AG04450 (cell line): ENCODE results near the gene ATP6V0E2. TPM values are rescaled to one million over a fixed set of nuclear protein-coding genes. Genes with fewer than 3 reads are reported as not detected.

ENCODE experiments used
- CTCF ChIA-PET: fragments of 300-600, 350-600 bp; formaldehyde crosslinking; extraction: SDS; loops from one replicate; lab custom pipeline; 2022; ENCODE audit warnings: antibody characterized with exemption, inconsistent platforms; lab: Charles Lee
- POLR2A ChIA-PET: fragments of 350-600 bp; formaldehyde crosslinking; extraction: SDS; loops from one replicate; lab custom pipeline; 2021; ENCODE audit warnings: antibody characterized with exemption, inconsistent platforms; lab: Yijun Ruan, JAX
- DNase-seq: peaks from one replicate; pipeline ENCODE4 v3.0.0-alpha.2; 2011; ENCODE audit warnings: low read depth, low spot score
- H3K27ac ChIP-seq: one replicate; pipeline ENCODE4 v1.5.1; 2012; ENCODE audit warnings: low read depth, low read length, control low read depth
- H3K27me3 ChIP-seq: one replicate; pipeline ENCODE4 v1.6.0; 2012; ENCODE audit warnings: low read length; ENCODE audit not compliant: control insufficient read depth, insufficient read depth
- H3K4me3 ChIP-seq: 2 replicates; pipeline ENCODE4 v1.5.1; 2011; ENCODE audit warnings: mild to moderate bottlenecking, low read depth, low read length, control low read depth
- H3K9me3 ChIP-seq: 2 replicates; pipeline ENCODE4 v1.5.1; 2012; ENCODE audit warnings: low read length; ENCODE audit not compliant: control insufficient read depth, insufficient read depth
- polyA plus RNA-seq: library from polyadenylated mRNA; depleted of rRNA; stranded (reverse); fragments of >200 nt; gene quantifications from 2 replicates; pipeline ENCODE4 v1.2.3, GENCODE V29; 2011
- TF ChIP-seq, protein P1 (sequence below): IDR thresholded peaks from 2 replicates; pipeline ENCODE4 v1.5.1; 2011; ENCODE audit warnings: low read depth, low read length, control low read depth, inconsistent platforms

Gene ATP6V0E2
- polyA plus RNA-seq, 1 experiment = 13.4 TPM

DNA sequence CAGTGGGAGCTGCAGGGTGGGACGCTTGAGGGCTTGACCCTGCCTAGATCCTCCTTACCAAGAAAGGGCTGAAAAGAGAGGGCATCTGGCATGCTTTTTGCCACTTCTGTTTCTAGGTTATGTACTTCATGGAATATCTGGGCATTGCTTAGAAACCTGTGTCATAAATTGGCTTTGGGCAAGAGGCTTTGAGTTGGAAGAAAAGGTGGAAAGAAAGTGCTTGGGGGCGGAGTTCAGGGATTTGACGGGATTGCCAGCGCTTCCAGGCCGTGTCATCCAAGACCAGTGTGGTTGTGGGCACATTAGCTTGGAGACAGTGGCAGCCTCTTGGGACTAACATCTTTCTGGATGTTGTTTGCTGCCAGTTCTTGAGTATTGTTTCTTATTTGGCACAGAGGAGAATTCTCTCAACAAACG lies 34.8 kb upstream of the ATP6V0E2 start:
- TF ChIP-seq, protein P1, sequence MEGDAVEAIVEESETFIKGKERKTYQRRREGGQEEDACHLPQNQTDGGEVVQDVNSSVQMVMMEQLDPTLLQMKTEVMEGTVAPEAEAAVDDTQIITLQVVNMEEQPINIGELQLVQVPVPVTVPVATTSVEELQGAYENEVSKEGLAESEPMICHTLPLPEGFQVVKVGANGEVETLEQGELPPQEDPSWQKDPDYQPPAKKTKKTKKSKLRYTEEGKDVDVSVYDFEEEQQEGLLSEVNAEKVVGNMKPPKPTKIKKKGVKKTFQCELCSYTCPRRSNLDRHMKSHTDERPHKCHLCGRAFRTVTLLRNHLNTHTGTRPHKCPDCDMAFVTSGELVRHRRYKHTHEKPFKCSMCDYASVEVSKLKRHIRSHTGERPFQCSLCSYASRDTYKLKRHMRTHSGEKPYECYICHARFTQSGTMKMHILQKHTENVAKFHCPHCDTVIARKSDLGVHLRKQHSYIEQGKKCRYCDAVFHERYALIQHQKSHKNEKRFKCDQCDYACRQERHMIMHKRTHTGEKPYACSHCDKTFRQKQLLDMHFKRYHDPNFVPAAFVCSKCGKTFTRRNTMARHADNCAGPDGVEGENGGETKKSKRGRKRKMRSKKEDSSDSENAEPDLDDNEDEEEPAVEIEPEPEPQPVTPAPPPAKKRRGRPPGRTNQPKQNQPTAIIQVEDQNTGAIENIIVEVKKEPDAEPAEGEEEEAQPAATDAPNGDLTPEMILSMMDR = peak; percentile 24; the same call in 1 of the 2 replicates
- Histone ChIP-seq H3K27ac (peak overlapping the region; percentile 39), H3K4me3 (peak overlapping the region; percentile 90), H3K27me3 (no peaks in the 10 kb centered on the region), H3K9me3 (no peaks in the 10 kb centered on the region)
- ChIA-PET CTCF (interaction anchor here (0.7 to 1.7 kb wide), 3 partner anchors 31 to 68 kb away, joined by 3 to 5 read pairs (median 5); no protein-coding TSS in a partner anchor), POLR2A (interaction anchor here (1.4 to 1.7 kb wide), 2 partner anchors 16 to 27 kb away, joined by 4 to 8 read pairs; no protein-coding TSS in a partner anchor)
- DNase-seq = no peak

DNA sequence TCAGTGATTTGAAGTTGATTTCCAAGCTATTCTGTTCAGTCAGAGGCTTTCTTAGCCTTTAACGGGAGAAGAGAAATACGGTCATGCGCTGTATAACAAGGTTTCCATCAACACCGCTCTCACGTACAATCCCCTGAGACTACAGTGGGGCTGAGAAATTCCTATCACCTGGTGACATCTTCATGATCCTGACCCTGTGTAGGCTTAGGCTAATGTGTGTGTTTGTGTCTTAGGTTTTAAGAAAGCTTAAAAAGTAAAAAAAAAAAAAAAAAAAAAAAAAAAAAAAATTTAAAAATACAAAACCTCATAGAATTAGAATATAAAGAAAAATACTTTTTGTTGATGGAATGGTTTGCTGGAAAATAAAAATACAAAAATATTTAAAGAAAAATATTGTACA lies 33.8 kb upstream of the ATP6V0E2 start:
- Histone ChIP-seq H3K27ac (no peak overlapping the region), H3K27me3 (no peaks in the 10 kb centered on the region), H3K4me3 (no peak overlapping the region), H3K9me3 (no peaks in the 10 kb centered on the region)
- ChIA-PET POLR2A (no interaction called here), CTCF (interaction anchor here (0.6 to 0.9 kb wide), 4 partner anchors 30 to 563 kb away, joined by 3 to 14 read pairs (median 3); no protein-coding TSS in a partner anchor)
- no peak for DNase-seq
- TF ChIP-seq, protein P1 = no peak

DNA sequence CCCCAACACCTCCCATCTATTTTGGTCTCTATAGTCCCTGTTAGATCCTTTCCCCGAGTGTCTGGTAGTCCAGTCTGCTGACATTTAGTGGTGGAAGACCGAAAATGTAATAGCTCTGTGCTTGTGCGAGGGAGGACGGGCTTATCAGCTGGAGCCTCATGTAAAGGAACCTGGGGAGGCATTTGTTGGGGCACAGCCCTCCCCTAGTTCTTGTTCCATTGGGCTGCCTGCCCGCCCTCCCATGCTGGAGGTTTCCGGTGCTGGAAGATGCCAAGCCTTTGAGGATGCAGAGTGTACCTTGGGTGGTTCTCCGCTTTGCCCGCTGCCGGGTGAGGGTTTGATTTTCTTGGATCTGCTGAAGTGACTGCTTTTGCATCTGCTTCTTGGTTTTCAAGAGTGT lies 30.2 kb upstream of the ATP6V0E2 start:
- DNase-seq = no peak
- Histone ChIP-seq H3K27ac (no peak overlapping the region), H3K9me3 (no peaks in the 10 kb centered on the region), H3K27me3 (no peaks in the 10 kb centered on the region), H3K4me3 (no peak overlapping the region)
- CTCF ChIA-PET = interaction anchor here (1.0 kb wide), 1 partner anchor 41 kb away, joined by 3 read pairs; no protein-coding TSS in a partner anchor
- POLR2A ChIA-PET = no interaction called here
- TF ChIP-seq, protein P1 = no peak

- no peak overlapping the region for H3K4me3 ChIP-seq
- H3K9me3 ChIP-seq = no peaks in the 10 kb centered on the region
- no peak for DNase-seq
- TF ChIP-seq, protein P1 = no peak
- no peak overlapping the region for H3K27ac ChIP-seq
- CTCF ChIA-PET = interaction anchor here (1.0 kb wide), 1 partner anchor 40 kb away, joined by 3 read pairs; no protein-coding TSS in a partner anchor
- no peaks in the 10 kb centered on the region for H3K27me3 ChIP-seq
- POLR2A ChIA-PET = no interaction called here
These were observed 29.3 kb upstream of the ATP6V0E2 start for GRCh38 chr7:149844445-149844844.

DNA sequence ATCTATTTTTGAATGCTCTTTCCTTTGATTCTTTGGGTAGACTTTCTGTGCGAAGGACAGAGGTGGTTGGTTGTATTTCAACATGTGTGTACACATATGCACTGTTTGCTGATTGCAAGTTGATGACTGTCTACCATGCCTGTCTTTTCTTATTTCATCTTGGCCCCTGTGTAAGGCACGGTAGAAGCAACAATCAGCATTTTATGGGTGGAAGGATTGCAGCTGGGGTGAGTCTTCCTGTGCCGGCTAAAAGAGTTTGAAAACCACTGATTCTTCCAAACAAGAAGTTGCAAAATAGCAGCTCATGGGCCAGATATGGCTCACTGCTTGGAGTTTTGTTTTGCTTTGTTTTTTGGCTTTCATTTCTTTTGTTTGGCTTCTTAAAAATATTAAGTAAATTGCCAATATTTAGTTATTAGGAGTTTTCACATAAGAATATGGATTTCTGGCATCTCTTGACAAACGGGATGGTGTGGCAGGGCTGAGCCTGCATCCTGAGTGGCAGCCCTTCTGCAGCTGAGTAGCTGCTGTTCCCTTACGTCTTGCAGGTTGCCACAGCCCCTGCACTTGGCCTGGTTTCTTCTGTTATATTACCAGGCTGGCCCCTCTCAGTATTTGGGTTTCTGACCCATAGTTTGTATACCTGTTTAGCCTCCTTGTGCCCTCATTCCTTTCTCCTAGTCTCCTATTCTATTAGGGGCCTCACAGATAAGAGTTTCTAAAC lies 28.4 kb upstream of the ATP6V0E2 start:
- Histone ChIP-seq H3K27ac (no peak overlapping the region), H3K9me3 (no peaks in the 10 kb centered on the region), H3K4me3 (no peak overlapping the region), H3K27me3 (no peaks in the 10 kb centered on the region)
- TF ChIP-seq, protein P1 = no peak
- CTCF ChIA-PET = no interaction called here
- POLR2A ChIA-PET = no interaction called here
- DNase-seq = no peak
